Stimulated activated naive CD8-positive, alpha-beta T cell treated with anti-CD3 and anti-CD28 coated beads, Interleukin-15, amount 100 ng/mL, for 72 hours (primary cell): ENCODE results near the gene MAN2B2.

Experiments
- ATAC-seq: fragments of 150-1000 bp; cut with Tn5 transposase; 2 replicates; pipeline ENCODE4 v1.10.0; 2021; ENCODE audit warnings: mild to moderate bottlenecking, moderate library complexity
- DNase-seq, 2 donors: peaks; one replicate each; pipeline ENCODE4 v3.0.0; 2021 to 2022
- H3K27ac Mint-ChIP-seq, 2 donors: one replicate each; pipeline ENCODE4 v1.8.0; 2022; ENCODE audit warnings: mild to moderate bottlenecking in 2 of 2, mixed read lengths in 2 of 2, moderate library complexity in 2 of 2
- H3K27me3 Mint-ChIP-seq: one replicate; pipeline ENCODE4 v1.8.0; 2022; ENCODE audit warnings: mixed read lengths
- H3K4me1 Mint-ChIP-seq: one replicate; pipeline ENCODE4 v1.8.0; 2022; ENCODE audit warnings: mild to moderate bottlenecking, mixed read lengths
- H3K4me3 Mint-ChIP-seq, 2 donors: one replicate each; pipeline ENCODE4 v1.8.0; 2022; ENCODE audit warnings: mild to moderate bottlenecking in 2 of 2, mixed read lengths in 2 of 2, moderate library complexity in 1 of 2
- H3K9me3 Mint-ChIP-seq, 2 donors: one replicate each; pipeline ENCODE4 v1.8.0; 2022; ENCODE audit warnings: mixed read lengths in 2 of 2

Gene MAN2B2

DNA sequence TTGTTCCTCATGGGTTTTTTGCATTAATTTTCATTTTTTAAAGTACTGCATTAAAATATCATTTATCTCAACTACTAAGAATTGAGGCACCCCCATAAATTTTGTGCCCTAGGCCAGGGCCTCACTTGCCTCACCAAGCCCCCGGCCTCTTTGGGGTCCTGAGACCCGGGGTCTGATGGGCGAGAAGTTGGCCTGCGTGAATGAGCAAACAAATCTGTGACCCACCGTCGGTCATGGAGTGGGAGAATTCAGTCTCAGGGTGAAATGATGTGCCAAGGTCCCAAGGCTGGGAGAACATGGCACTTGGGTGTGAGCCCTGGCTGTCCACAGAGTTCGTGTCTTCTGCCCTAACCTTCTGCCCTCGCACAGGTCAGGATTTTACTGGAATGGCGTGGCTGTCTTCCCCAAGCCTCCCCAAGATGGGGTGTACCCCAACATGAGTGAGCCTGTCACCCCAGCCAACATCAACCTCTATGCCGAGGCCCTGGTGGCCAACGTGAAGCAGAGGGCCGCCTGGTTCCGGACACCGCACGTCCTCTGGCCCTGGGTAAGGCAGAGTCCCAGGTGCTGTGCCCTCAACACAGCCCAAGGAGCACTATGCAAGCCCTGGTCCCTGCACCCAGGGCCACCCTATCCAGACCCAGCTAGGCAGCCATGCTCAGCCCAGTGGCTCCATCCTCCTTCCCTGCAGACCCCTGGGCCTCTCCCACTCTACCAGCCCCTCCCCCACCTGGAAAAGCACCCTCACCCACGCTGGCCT is 18.0 kb downstream of the MAN2B2 start:
- no peak for ATAC-seq
- no peaks in the 10 kb centered on the region for H3K9me3 Mint-ChIP-seq

DNA sequence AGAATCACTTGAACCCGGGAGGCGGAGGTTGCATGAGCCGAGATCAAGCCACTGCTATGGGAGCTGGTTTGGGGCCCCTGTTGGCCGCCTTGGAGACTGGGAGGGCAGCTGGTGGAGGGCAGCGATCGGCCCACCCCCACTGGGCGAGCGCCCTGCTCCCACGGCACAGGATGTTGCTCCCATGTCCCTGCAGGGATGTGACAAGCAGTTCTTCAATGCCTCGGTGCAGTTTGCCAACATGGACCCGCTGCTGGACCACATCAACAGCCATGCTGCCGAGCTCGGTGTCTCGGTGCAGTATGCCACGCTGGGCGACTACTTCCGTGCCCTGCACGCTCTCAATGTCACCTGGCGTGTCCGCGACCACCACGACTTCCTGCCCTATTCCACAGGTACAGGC is 19.4 kb downstream of the MAN2B2 start:
- H3K27ac Mint-ChIP-seq = no peak overlapping the region
- H3K4me1 Mint-ChIP-seq = no peaks in the 10 kb centered on the region
- no peaks in the 10 kb centered on the region for H3K9me3 Mint-ChIP-seq
- H3K4me3 Mint-ChIP-seq = no peak overlapping the region
- ATAC-seq (no peak), DNase-seq (no peak)
- H3K27me3 Mint-ChIP-seq = no peaks in the 10 kb centered on the region

More for the DNA sequence above, 18.0 kb downstream of the MAN2B2 start:
- Mint-ChIP-seq H3K27me3 (no peaks in the 10 kb centered on the region), H3K27ac (peak overlapping the region; percentile 33 to 50), H3K4me1 (no peaks in the 10 kb centered on the region), H3K4me3 (no peak overlapping the region)
- DNase-seq = no peak

DNA sequence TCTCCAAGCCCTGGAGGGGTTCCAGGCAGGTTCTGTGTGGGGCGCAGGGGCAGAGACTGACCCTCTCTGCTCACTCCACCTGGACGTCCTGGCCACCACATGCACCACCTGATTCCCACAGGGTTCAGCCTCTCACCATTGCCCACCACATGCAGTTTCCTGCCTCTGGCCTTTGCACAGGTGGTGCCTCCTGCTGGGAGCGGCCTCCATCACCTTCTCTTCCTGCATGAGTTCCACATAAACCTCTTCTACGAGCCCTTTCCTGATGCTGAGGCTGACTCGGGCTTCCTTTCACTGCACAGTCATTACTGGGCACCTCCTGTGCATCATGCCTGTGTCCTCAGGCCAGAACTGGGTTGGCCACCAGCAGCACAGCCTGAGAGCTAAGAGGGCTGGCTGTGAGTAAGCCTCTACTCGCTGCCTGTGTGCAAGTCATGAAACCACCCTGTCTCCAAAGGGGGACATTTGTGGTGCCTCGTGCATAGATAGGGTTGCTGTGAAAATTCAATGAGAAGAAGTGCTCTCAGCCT is 19.9 kb downstream of the MAN2B2 start:
- H3K4me1 Mint-ChIP-seq = no peaks in the 10 kb centered on the region
- H3K27me3 Mint-ChIP-seq = no peaks in the 10 kb centered on the region
- H3K27ac Mint-ChIP-seq = no peak overlapping the region
- H3K4me3 Mint-ChIP-seq = no peak overlapping the region
- no peak for ATAC-seq
- H3K9me3 Mint-ChIP-seq = no peaks in the 10 kb centered on the region
- DNase-seq = no peak

DNA sequence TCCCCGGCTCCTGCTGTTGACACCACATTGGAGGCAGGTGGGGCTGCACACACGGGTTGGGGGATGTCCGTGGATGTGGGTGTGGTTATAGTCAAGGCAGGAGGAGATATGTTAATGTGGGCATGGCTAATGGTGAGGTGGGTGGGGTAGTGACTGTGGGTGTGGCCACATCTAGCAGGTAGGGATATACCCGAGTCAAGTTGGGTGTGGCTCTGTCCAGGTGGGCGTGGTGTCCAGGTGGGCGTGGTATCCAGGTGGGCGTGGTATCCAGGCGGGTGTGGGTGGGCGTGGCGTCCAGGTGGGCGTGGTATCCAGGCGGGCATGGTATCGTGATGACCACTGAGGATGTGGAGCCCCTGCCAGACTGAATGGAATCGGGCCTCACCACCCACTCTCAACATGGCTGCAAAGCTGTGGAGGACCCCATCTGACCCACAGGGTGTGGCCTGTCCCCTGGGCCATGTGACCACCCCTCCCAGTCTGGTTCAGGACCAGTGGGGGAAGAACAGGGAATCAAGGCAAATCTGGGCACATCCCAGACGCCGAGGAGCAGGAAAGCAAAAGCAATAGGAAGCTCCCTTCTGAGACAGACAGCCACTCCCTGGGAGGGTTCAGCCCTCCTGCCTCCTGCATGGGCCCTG is 21.0 kb downstream of the MAN2B2 start:
- DNase-seq (no peak), ATAC-seq (peak; percentile 54)
- H3K9me3 Mint-ChIP-seq = no peaks in the 10 kb centered on the region
- peak overlapping the region in 1 of 2 donors; percentile 34 for H3K27ac Mint-ChIP-seq
- no peaks in the 10 kb centered on the region for H3K27me3 Mint-ChIP-seq
- H3K4me1 Mint-ChIP-seq = no peaks in the 10 kb centered on the region
- H3K4me3 Mint-ChIP-seq = no peak overlapping the region

DNA sequence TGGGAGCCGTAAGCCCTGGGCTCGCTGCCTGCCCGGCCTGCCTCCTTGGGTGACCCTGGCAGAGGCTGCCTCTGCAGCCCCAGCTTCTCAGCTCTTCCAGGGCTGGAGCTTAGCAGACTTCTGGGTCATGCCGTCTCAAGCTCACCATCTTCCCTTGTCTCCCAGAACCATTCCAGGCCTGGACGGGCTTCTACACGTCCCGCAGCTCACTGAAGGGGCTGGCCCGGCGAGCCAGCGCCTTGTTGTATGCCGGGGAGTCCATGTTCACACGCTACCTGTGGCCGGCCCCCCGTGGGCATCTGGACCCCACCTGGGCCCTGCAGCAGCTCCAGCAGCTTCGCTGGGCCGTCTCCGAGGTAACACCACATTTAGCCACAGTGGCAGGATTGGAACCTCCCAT is 22.0 kb downstream of the MAN2B2 start:
- no peak overlapping the region for H3K27ac Mint-ChIP-seq
- no peak overlapping the region for H3K4me3 Mint-ChIP-seq
- H3K9me3 Mint-ChIP-seq = no peaks in the 10 kb centered on the region
- H3K27me3 Mint-ChIP-seq = no peaks in the 10 kb centered on the region
- ATAC-seq = no peak
- H3K4me1 Mint-ChIP-seq = no peaks in the 10 kb centered on the region
- no peak for DNase-seq

DNA sequence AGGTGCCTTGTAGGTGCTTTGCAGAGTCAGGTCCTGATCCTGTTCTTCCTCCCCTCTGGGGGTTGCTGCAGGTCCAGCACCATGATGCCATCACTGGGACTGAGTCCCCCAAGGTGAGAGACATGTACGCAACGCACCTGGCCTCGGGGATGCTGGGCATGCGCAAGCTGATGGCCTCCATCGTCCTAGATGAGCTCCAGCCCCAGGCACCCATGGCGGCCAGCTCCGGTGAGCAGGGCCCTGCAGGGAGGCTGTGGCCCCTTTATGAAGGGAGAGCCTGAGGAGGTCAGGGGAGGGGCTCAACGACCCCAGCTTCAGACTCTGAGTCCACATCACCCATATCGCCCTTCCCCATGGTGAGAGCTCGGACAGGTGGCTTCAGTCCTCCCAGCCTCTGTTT is 23.1 kb downstream of the MAN2B2 start:
- no peak for DNase-seq
- Mint-ChIP-seq H3K4me3 (no peak overlapping the region), H3K9me3 (peaks cover 0 to under 1% of the 10 kb centered on the region in 2 donors), H3K27me3 (no peaks in the 10 kb centered on the region), H3K27ac (no peak overlapping the region), H3K4me1 (no peaks in the 10 kb centered on the region)
- no peak for ATAC-seq

DNA sequence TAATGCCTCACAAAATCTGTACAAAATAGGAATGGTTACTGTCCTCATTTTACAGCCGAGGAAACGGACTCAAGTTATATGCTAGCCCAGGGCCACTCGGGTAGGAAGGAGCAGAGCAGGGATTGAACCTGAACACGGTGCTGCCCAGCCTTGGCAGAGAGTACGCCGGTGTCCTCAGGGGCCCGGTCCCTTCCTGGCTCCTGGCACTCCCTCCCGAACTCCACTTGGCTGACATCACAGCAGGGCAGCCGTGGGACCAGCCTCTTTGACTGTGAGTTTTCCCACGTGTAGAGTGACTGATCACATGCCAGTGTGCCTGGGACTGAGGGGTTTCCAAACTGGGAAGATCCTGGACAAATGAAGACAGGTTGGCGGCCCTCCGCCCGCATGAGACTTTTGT is 23.7 kb downstream of the MAN2B2 start:
- H3K27ac Mint-ChIP-seq = peak overlapping the region in 1 of 2 donors; percentile 65
- H3K9me3 Mint-ChIP-seq = peaks cover 0 to 5% of the 10 kb centered on the region in 2 donors
- no peaks in the 10 kb centered on the region for H3K4me1 Mint-ChIP-seq
- DNase-seq = no peak
- no peak for ATAC-seq
- no peaks in the 10 kb centered on the region for H3K27me3 Mint-ChIP-seq
- H3K4me3 Mint-ChIP-seq = no peak overlapping the region

DNA sequence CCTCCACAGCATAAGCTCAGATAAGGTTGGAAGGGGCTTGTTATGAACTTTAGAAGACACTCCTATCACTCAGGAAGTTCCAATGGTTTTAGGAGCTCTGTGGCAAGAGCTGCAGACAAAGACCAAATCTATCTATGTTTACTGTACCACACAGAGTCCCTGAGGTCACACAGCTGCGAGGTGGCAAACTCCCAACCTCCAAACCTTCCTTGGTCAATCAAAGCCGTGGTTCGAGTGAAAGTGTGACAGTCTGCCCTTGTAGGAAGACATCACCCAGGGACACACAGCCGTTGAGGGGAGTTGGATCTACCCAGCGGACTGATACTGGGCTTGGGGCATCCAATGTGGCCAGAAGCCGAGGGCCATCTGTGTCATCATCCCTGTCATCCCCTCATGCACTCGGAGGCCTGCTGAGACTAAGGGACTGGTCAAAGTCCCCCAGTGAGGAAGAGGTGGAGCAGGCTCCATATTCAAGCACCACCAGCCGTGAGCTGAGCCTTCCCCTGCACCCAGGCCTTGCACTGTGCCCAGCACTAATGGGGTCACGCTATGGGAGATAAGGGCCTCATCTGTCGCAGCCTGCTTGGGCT is 26.8 kb downstream of the MAN2B2 start:
- Mint-ChIP-seq H3K27ac (no peak overlapping the region), H3K9me3 (peaks cover 7 to 26% of the 10 kb centered on the region in 2 donors), H3K4me1 (no peaks in the 10 kb centered on the region), H3K4me3 (no peak overlapping the region), H3K27me3 (no peaks in the 10 kb centered on the region)
- DNase-seq (no peak), ATAC-seq (no peak)

DNA sequence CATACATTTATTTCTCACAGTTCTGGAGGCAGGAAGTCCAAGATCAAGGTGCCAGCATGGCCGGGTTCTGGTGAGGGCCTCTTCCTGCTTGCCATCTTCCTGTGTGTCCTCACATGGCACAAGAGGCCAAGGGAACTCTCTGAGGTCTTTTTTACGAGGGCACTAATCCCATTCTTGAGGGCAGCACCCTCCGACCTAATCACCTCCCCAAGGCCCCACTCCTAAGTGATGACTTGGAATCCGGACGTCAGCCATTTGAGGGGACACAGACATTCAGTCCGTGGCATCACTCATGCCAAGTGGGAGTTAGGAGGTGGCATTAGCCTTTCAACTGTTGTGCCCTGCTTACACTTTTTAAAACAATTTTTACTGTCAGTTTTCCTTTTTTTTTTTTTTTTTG is 27.3 kb downstream of the MAN2B2 start:
- Mint-ChIP-seq H3K4me1 (no peaks in the 10 kb centered on the region), H3K9me3 (peaks cover 7 to 26% of the 10 kb centered on the region in 2 donors), H3K27me3 (no peaks in the 10 kb centered on the region), H3K4me3 (no peak overlapping the region), H3K27ac (no peak overlapping the region)
- DNase-seq (no peak), ATAC-seq (no peak)

DNA sequence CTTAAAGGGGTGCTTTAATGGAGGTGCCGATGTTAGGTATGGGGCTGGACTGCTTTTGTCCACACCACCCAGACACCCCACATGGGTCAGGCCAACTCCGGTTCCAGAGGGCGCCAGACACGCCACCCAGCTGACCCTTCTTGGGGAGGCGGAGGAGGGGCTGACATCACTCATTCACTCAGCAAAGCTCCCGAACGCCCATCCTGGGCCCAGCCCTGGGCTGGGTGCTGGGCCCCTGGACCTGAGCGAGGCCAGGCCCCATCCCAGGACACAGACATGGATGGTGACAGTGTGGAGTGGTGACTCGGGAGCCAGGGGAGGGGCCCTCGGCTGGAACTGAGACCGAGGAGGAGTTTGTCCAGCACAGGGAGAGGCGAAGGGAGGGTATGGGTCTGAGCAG is 28.1 kb downstream of the MAN2B2 start:
- peaks cover 7 to 26% of the 10 kb centered on the region in 2 donors for H3K9me3 Mint-ChIP-seq
- no peak overlapping the region for H3K27ac Mint-ChIP-seq
- ATAC-seq (no peak), DNase-seq (no peak)
- H3K27me3 Mint-ChIP-seq = no peaks in the 10 kb centered on the region
- no peak overlapping the region for H3K4me3 Mint-ChIP-seq
- peaks cover 6% of the 10 kb centered on the region for H3K4me1 Mint-ChIP-seq

DNA sequence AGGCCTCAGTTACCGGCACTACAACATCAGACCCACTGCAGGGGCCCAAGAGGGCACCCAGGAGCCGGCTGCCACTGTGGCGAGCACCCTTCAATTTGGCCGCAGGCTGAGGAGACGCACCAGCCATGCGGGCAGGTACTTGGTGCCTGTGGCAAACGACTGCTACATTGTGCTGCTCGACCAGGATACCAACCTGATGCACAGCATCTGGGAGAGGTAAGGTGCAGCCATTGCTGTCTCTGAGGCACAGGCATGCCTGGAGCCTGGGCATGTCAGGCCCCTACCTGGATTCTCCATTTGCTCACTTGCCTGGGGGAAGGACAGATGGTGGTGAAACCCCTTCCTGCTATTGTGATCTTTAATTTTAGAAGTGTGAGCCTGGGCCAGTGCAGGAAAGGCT is 30.1 kb downstream of the MAN2B2 start:
- ATAC-seq (no peak), DNase-seq (no peak)
- H3K27me3 Mint-ChIP-seq = no peaks in the 10 kb centered on the region
- peaks cover 10% of the 10 kb centered on the region for H3K4me1 Mint-ChIP-seq
- peaks cover 7 to 26% of the 10 kb centered on the region in 2 donors for H3K9me3 Mint-ChIP-seq
- no peak overlapping the region for H3K27ac Mint-ChIP-seq
- H3K4me3 Mint-ChIP-seq = peak overlapping the region in 1 of 2 donors; percentile 2

DNA sequence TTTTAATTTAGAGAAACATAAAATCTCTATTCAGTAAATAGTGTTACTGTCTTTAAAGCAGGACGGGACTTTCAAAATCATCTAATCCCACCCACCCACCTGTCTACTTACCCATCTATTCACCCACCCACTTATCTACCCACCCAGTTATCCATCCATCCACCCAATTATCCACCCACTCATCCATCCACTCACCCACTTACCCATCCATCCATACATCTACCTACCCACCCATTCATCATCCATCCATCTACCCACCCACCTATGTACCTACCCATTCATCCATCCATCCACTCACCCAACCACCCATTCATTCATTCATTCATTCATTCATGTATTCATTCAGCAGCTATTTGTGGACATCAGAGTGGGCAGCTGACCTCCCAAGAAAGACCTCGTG is 30.6 kb downstream of the MAN2B2 start:
- peaks cover 7 to 26% of the 10 kb centered on the region in 2 donors for H3K9me3 Mint-ChIP-seq
- H3K27ac Mint-ChIP-seq = no peak overlapping the region
- no peaks in the 10 kb centered on the region for H3K27me3 Mint-ChIP-seq
- ATAC-seq (no peak), DNase-seq (no peak)
- H3K4me3 Mint-ChIP-seq = no peak overlapping the region
- H3K4me1 Mint-ChIP-seq = peaks cover 10% of the 10 kb centered on the region

DNA sequence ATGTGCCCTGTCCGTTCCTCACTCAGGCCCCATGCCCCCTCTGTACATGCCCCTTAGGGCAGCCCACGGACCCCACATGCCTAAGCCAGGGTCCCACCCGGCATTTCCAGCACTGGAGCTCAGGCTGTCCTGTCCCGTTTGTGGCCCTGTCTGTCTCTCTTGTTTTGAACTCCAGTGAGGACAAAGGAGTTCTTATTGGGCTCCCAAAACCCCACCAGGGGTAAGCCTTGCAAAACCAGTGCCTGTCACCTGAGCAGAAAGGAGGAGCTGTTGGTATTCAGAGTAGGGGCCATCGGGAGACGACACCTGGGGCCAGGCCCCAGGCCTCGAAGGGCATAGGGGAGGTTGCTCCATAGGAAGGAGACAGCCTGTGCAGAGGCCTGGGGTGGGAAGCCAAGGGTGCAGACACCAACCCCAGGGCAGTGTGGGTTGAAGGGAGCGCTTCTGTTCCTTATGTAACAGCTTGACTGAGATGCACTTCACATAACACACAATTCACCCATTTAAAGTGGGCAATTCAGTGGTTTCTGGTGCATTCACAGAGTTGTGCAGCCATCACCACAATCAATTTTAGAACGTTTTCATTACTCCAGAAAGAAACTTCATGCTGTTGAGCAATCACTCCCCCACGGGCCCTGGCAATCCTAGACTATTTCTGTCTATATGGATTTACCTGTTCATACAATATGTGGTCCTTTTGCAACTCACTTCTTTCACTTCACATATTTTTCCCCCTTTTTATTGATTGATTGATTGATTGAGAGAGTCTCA is 31.7 kb downstream of the MAN2B2 start:
- peaks cover 7 to 26% of the 10 kb centered on the region in 2 donors for H3K9me3 Mint-ChIP-seq
- peak overlapping the region in 1 of 2 donors; percentile 31 for H3K27ac Mint-ChIP-seq
- no peak for ATAC-seq
- no peak overlapping the region for H3K4me3 Mint-ChIP-seq
- peaks cover 10% of the 10 kb centered on the region for H3K4me1 Mint-ChIP-seq
- no peaks in the 10 kb centered on the region for H3K27me3 Mint-ChIP-seq
- no peak for DNase-seq

DNA sequence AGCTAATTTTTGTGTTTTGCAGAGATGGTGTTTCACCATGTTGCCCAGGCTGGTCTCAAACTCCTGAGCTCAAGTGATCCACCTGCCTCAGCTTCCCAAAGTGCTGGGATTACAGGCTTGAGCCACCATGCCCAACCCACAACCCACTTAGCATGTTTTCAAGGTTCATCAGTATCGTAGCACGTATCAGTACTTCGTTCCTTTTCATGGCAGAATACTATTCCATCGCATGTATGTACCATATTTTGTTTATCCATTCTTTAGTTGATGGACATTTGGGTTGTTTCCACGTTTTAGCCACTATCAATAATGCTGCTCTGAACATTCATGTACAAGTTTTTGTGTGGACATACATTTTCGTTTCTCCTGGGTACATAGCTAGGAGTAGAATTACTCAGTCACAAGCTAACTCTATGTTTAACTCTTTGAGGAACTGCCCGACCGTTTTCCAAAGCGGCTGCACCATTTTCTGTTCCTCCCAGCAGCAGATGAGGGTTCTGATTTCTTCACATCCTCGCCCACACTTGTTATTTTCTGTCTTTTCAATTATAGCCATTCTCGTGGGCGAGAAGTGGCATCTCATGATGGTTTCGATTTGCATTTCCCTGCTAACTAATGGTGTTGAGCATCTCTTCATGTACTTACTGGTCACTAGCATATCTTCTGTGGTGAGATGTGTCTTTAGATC is 32.5 kb downstream of the MAN2B2 start:
- Mint-ChIP-seq H3K27me3 (no peaks in the 10 kb centered on the region), H3K27ac (peak overlapping the region; percentile 31 to 35)
- DNase-seq = no peak

More for the DNA sequence above, 32.5 kb downstream of the MAN2B2 start:
- Mint-ChIP-seq H3K4me1 (peaks cover 10% of the 10 kb centered on the region), H3K4me3 (no peak overlapping the region), H3K9me3 (peaks cover 7 to 26% of the 10 kb centered on the region in 2 donors)
- ATAC-seq = no peak
